HG03060 (cell line): ENCODE results near the gene UCP2.

Experiments
- ATAC-seq: cut with Tn5 transposase; IDR thresholded peaks from one replicate; pipeline ENCODE4 v1.9.1; 2021; ENCODE audit warnings: low read depth, moderate number of reproducible peaks; ENCODE audit not compliant: unreplicated experiment

The UCP2 gene

GRCh38 chr11:73982595-73982989 is at the start of gene UCP2:
Gene UCP2 (minus strand): TSS chr11:73982843. CDS start chr11:73978378, 4,465 bp downstream.
- peak; percentile 16 for ATAC-seq

- no peak for ATAC-seq
Observed at GRCh38 chr11:74030723-74031676, 48.4 kb upstream of the UCP2 start.

- ATAC-seq: no peak
Observed at GRCh38 chr11:74025467-74026166, 43.0 kb upstream of the UCP2 start.

GRCh38 chr11:74024261-74025029 is 41.8 kb upstream of the UCP2 start:
- no peak for ATAC-seq

GRCh38 chr11:74023276-74023675 is 40.6 kb upstream of the UCP2 start:
- ATAC-seq: no peak

- no peak for ATAC-seq
Observed at GRCh38 chr11:74022546-74022945, 39.9 kb upstream of the UCP2 start.

GRCh38 chr11:74021998-74022397 is 39.4 kb upstream of the UCP2 start:
- ATAC-seq: no peak

GRCh38 chr11:74020539-74020938 is 37.9 kb upstream of the UCP2 start:
- ATAC-seq: peak; percentile 57

- no peak for ATAC-seq
Observed at GRCh38 chr11:74019860-74020259, 37.2 kb upstream of the UCP2 start.

GRCh38 chr11:74019104-74019738 is 36.6 kb upstream of the UCP2 start:
- ATAC-seq: no peak

GRCh38 chr11:74018331-74019005 is 35.8 kb upstream of the UCP2 start:
- ATAC-seq: no peak

- ATAC-seq: no peak
Observed at GRCh38 chr11:74017631-74018030, 35.0 kb upstream of the UCP2 start.

- ATAC-seq: no peak
Observed at GRCh38 chr11:74015919-74016684, 33.5 kb upstream of the UCP2 start.

- no peak for ATAC-seq
Observed at GRCh38 chr11:74014880-74015279, 32.2 kb upstream of the UCP2 start.

- no peak for ATAC-seq
Observed at GRCh38 chr11:74013141-74013540, 30.5 kb upstream of the UCP2 start.

- ATAC-seq: no peak
Observed at GRCh38 chr11:74012074-74012809, 29.6 kb upstream of the UCP2 start.

- peak; percentile 89 for ATAC-seq
Observed at GRCh38 chr11:74011360-74012073, 28.9 kb upstream of the UCP2 start.
